GM12878 (cell line): Measurements from ENCODE around the gene ANO1. TPM values are rescaled to one million over a fixed set of nuclear protein-coding genes. Genes with fewer than 3 reads are reported as not detected.

Source experiments
- ATAC-seq: fragments of 200-7000 bp; cut with Tn5 transposase; 3 replicates; pipeline ENCODE4 v1.9.1; 2020; ENCODE audit warnings: mild to moderate bottlenecking, moderate library complexity
- BruUV-seq: library from RNA; stranded (reverse); fragments of 400-500 nt; replicated peaks from 2 replicates; lab custom pipeline; 2021; lab: Mats Ljungman, UMichigan
- CTCF ChIA-PET: fragments of 300-600 bp; sonication (Branson Sonifier 250); formaldehyde crosslinking; extraction: SDS; loops from one replicate; lab custom pipeline; 2021; ENCODE audit warnings: inconsistent platforms; lab: Yijun Ruan, JAX
- POLR2A ChIA-PET: fragments of 350-600 bp; formaldehyde crosslinking; extraction: SDS; loops from one replicate; lab custom pipeline; 2021; ENCODE audit warnings: inconsistent platforms; lab: Charles Lee
- RAD21 ChIA-PET: fragments of 300-600 bp; sonication (Branson Sonifier 250); formaldehyde crosslinking; loops from one replicate; lab custom pipeline; 2023; ENCODE audit warnings: antibody characterized with exemption; ENCODE audit not compliant: unreplicated experiment; lab: Charles Lee
- SMC1A ChIA-PET: fragments of 300-600 bp; sonication (Branson Sonifier 250); formaldehyde crosslinking; loops from one replicate; lab custom pipeline; 2023; ENCODE audit not compliant: unreplicated experiment, uncharacterized antibody; lab: Charles Lee
- DNase-seq: peaks from one replicate; pipeline ENCODE4 v3.0.0-alpha.2; 2011; ENCODE audit warnings: low read depth, low spot score
- FAIRE-seq: peaks from 3 replicates; lab custom pipeline; 2011; peaks lifted over from hg19 to GRCh38; lab: Jason Lieb, UNC
- H2AFZ ChIP-seq: 2 replicates; pipeline ENCODE4 v1.6.0; 2011; ENCODE audit warnings: low read depth, low read length, control low read depth; ENCODE audit not compliant: control insufficient read depth
- H3K27ac ChIP-seq: 2 replicates; pipeline ENCODE4 v1.5.1; 2011; ENCODE audit warnings: control low read depth; ENCODE audit not compliant: control insufficient read depth, insufficient read depth
- H3K27me3 ChIP-seq, 2 experiments: replicated peaks in 1 of 2; 2 replicates each; pipeline versions ENCODE4 v1.6.0 to v1.6.1; 2011; ENCODE audit warnings: low read length in 1 of 2; ENCODE audit not compliant: control insufficient read depth in 2 of 2, insufficient read depth in 2 of 2
- H3K36me3 ChIP-seq, 2 experiments: 2 replicates each; pipeline ENCODE4 v1.5.1; 2011; ENCODE audit warnings: low read length in 1 of 2; ENCODE audit not compliant: control insufficient read depth in 2 of 2, insufficient read depth in 2 of 2
- H3K4me1 ChIP-seq: 2 replicates; pipeline ENCODE4 v1.6.1; 2011; ENCODE audit warnings: mild to moderate bottlenecking, low read length, moderate library complexity, mixed read lengths; ENCODE audit not compliant: control insufficient read depth, insufficient read depth
- H3K4me2 ChIP-seq: 2 replicates; pipeline ENCODE4 v1.6.0; 2011; ENCODE audit warnings: control low read depth; ENCODE audit not compliant: control insufficient read depth, insufficient read depth
- H3K4me3 ChIP-seq: fragments of 200-600 bp; sonication (generic); 2 replicates; pipeline ENCODE4 v1.5.1; 2016
- H3K79me2 ChIP-seq: 2 replicates; pipeline ENCODE4 v1.6.0; 2011; ENCODE audit warnings: low read length; ENCODE audit not compliant: control insufficient read depth, insufficient read depth
- H3K9ac ChIP-seq: 2 replicates; pipeline ENCODE4 v1.8.0; 2011; ENCODE audit warnings: low read length, control low read depth, mixed read lengths; ENCODE audit not compliant: control insufficient read depth, insufficient read depth
- H3K9me3 ChIP-seq: replicated peaks from 3 replicates; pipeline ENCODE4 v1.5.1; 2011; ENCODE audit warnings: mild to moderate bottlenecking, low read length; ENCODE audit not compliant: control insufficient read depth, insufficient read depth
- H4K20me1 ChIP-seq: 2 replicates; pipeline ENCODE4 v1.6.0; 2011; ENCODE audit not compliant: control insufficient read depth, insufficient read depth
- BCL11A ChIP-seq: IDR thresholded peaks from 2 replicates; pipeline ENCODE4 v1.6.1; 2011; ENCODE audit warnings: low read depth, low read length
- CHD1 ChIP-seq: IDR thresholded peaks from 2 replicates; pipeline ENCODE4 v1.6.1; 2012; ENCODE audit warnings: low read depth, low read length, improper control_type of control experiment
- CREM ChIP-seq: IDR thresholded peaks from 2 replicates; pipeline ENCODE4 v1.6.1; 2014; ENCODE audit warnings: antibody characterized with exemption, low read depth
- FOXK2 ChIP-seq: fragments of 450-650 bp; IDR thresholded peaks from 2 replicates; pipeline ENCODE4 v1.6.1; 2017; ENCODE audit warnings: mild to moderate bottlenecking, moderate library complexity
- HDAC2 ChIP-seq: fragments of 200-600 bp; sonication (generic); IDR thresholded peaks from 2 replicates; pipeline ENCODE4 v1.6.1; 2017
- KLF5 ChIP-seq: fragments of 450-650 bp; IDR thresholded peaks from 2 replicates; pipeline ENCODE4 v1.6.1; 2014; ENCODE audit warnings: mild to moderate bottlenecking; ENCODE audit not compliant: partially characterized antibody
- NFYA ChIP-seq: IDR thresholded peaks from 2 replicates; pipeline ENCODE4 v1.6.1; 2011; ENCODE audit warnings: low read depth, mild to moderate bottlenecking, low read length, improper control_type of control experiment, borderline replicate concordance
- NFYB ChIP-seq: IDR thresholded peaks from 2 replicates; pipeline ENCODE4 v1.6.1; 2011; ENCODE audit warnings: low read depth, mild to moderate bottlenecking, low read length, improper control_type of control experiment, moderate library complexity; ENCODE audit not compliant: insufficient read depth
- NR2C2 ChIP-seq: IDR thresholded peaks from 2 replicates; pipeline ENCODE4 v1.6.1; 2011; ENCODE audit warnings: borderline replicate concordance, low read depth; ENCODE audit not compliant: control insufficient read depth, insufficient read length
- RAD51 ChIP-seq: fragments of 450-650 bp; IDR thresholded peaks from 2 replicates; pipeline ENCODE4 v1.6.1; 2016; ENCODE audit warnings: moderate library complexity, mild to moderate bottlenecking, inconsistent platforms
- SPI1 ChIP-seq: IDR thresholded peaks from 2 replicates; pipeline ENCODE4 v1.6.1; 2011; ENCODE audit warnings: low read depth, mild to moderate bottlenecking, low read length, moderate library complexity, borderline replicate concordance; ENCODE audit not compliant: insufficient read depth
- TCF3 ChIP-seq: IDR thresholded peaks from 2 replicates; pipeline ENCODE4 v1.6.1; 2012; ENCODE audit warnings: low read depth, mild to moderate bottlenecking, low read length, borderline replicate concordance; ENCODE audit not compliant: insufficient read depth
- ZZZ3 ChIP-seq: IDR thresholded peaks from 2 replicates; pipeline ENCODE4 v1.6.1; 2011; ENCODE audit warnings: low read depth; ENCODE audit not compliant: control insufficient read depth, insufficient read length
- WGBS: methylation state at CpG from one replicate; pipeline ENCODE4 v1.1.6; 2016; ENCODE audit warnings: low lambda C conversion rate; ENCODE audit not compliant: insufficient replicate concordance, insufficient coverage; ENCODE audit errors: missing lambda C conversion rate; 5-methylcytosine and 5-hydroxymethylcytosine counted together
- in situ Hi-C: fragments of 300-500 bp; cut with MboI; formaldehyde crosslinking; loops from 9 replicates; pipeline ENCODE4 v1.14.3; 2018; ENCODE audit warnings: mixed read lengths
- intact Hi-C: fragments of 100-400 bp; cut with micrococcal nuclease; formaldehyde crosslinking; loops from one replicate; pipeline ENCODE4 v1.14.2; 2022; ENCODE audit not compliant: unreplicated experiment
- polyA plus RNA-seq, 11 experiments: library from polyadenylated mRNA; depleted of rRNA in 4 of 11; unstranded in 6 of 11; stranded (reverse) in 5 of 11; fragments of >200 nt; fragmentation: Nextera tagmentation in 4 of 11; fragmentation: Illumina TruSeq in 1 of 11; extraction: Ambion mirVana in 4 of 11; extraction: Trizol in 1 of 11; gene quantifications; 1 replicate in 1 of 11; 2 replicates in 10 of 11; pipeline versions ENCODE4 v1.2.1 to v1.2.3, GENCODE V29; 2011 to 2016; ENCODE audit warnings: inconsistent platforms in 2 of 11, missing spikeins in 2 of 11, low read depth in 1 of 11
- total RNA-seq, 4 experiments: library from RNA; depleted of rRNA in 3 of 4; stranded (reverse); fragments of >200 nt in 3 of 4; fragmentation: Illumina TruSeq in 1 of 4; extraction: Trizol in 1 of 4; gene quantifications; 2 replicates each; pipeline versions ENCODE4 v1.2.1 to v1.2.3, GENCODE V29; 2013 to 2021
- TF ChIP-seq, protein P1 (sequence below): fragments of 450-650 bp; formaldehyde crosslinking; IDR thresholded peaks from 2 replicates; pipeline ENCODE4 v1.4.0; 2020; ENCODE audit warnings: mild to moderate bottlenecking, moderate library complexity

The ANO1 gene
- total and polyA plus RNA-seq, 10 of the 15 experiments (the other 5 are each of a cell fraction or from before 2014, with no cell fraction given): 0.01 to 0.38 (median 0.06) TPM; not detected in 7

DNA sequence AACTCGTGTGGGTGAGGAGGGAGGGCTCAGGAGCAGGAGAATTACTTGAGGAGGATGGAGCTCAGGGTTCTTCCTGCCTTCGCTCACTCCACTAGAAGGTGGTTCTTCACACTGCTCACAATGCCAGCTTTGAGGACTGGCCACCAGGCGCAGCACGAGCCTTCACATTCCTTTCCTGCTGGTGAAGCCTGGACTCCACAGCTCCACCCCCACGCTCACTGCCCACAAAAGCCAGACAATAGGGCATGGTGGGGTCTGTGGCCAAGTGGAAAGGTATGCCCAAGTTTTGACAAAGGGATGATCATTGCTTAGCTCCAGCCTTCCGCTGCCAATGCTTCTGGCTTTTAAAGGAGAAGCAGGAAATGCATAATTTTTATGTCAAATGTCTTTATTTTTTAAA, 67.0 kb downstream of the ANO1 start:
- Histone ChIP-seq H3K4me3 (no peak overlapping the region), H3K9me3 (no peaks in the 10 kb centered on the region), H3K27ac (no peak overlapping the region), H3K4me1 (no peaks in the 10 kb centered on the region), H3K9ac (no peak overlapping the region), H2AFZ (no peak overlapping the region), H3K4me2 (no peak overlapping the region), H3K79me2 (no peaks in the 10 kb centered on the region), H4K20me1 (no peaks in the 10 kb centered on the region), H3K36me3 (no peaks in the 10 kb centered on the region), H3K27me3 (peaks cover 7 to 14% of the 10 kb centered on the region in 2 experiments)
- DNase-seq (no peak), ATAC-seq (no peak), FAIRE-seq (no peak)
- 21% methylated on average over 6 of the region's 6 CpGs for WGBS
- in situ Hi-C loops (no loop called here), intact Hi-C loops (no loop called here)
- BruUV-seq: no TSS peak
- ChIA-PET POLR2A (no interaction called here), SMC1A (no interaction called here), CTCF (interaction anchor here (0.6 kb wide), 1 partner anchor 96 kb away, joined by 4 read pairs; no protein-coding TSS in a partner anchor), RAD21 (no interaction called here)
- TF ChIP-seq TCF3 (no peak), NFYB (no peak), RAD51 (no peak), FOXK2 (no peak), ZZZ3 (no peak), NR2C2 (no peak), KLF5 (no peak), BCL11A (no peak), NFYA (no peak), HDAC2 (no peak), CREM (no peak), SPI1 (no peak), CHD1 (no peak)
- TF ChIP-seq, protein P1, sequence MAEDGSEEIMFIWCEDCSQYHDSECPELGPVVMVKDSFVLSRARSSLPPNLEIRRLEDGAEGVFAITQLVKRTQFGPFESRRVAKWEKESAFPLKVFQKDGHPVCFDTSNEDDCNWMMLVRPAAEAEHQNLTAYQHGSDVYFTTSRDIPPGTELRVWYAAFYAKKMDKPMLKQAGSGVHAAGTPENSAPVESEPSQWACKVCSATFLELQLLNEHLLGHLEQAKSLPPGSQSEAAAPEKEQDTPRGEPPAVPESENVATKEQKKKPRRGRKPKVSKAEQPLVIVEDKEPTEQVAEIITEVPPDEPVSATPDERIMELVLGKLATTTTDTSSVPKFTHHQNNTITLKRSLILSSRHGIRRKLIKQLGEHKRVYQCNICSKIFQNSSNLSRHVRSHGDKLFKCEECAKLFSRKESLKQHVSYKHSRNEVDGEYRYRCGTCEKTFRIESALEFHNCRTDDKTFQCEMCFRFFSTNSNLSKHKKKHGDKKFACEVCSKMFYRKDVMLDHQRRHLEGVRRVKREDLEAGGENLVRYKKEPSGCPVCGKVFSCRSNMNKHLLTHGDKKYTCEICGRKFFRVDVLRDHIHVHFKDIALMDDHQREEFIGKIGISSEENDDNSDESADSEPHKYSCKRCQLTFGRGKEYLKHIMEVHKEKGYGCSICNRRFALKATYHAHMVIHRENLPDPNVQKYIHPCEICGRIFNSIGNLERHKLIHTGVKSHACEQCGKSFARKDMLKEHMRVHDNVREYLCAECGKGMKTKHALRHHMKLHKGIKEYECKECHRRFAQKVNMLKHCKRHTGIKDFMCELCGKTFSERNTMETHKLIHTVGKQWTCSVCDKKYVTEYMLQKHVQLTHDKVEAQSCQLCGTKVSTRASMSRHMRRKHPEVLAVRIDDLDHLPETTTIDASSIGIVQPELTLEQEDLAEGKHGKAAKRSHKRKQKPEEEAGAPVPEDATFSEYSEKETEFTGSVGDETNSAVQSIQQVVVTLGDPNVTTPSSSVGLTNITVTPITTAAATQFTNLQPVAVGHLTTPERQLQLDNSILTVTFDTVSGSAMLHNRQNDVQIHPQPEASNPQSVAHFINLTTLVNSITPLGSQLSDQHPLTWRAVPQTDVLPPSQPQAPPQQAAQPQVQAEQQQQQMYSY (CRISPR knock-in tag): no peak
